Stimulated activated CD4-positive, alpha-beta T cell treated with anti-CD3 and anti-CD28 coated beads, Interleukin-12 subunit alpha, Interleukin-12 subunit beta, amount 100 ng/mL, for 24 hours (primary cell): ENCODE data around the gene RAP1GAP2.
"Not testable (repeated sequence)": the region's sequence is repeated elsewhere in the genome, so short reads cannot be mapped to it uniquely, and the experiment has no call there.

Experiments used
- DNase-seq, 2 experiments: peaks; one replicate each; pipeline ENCODE4 v3.0.0-alpha.2; 2020; ENCODE audit warnings: low read depth in 2 of 2

Gene RAP1GAP2

GRCh38 chr17:3022197-3022596, 226.0 kb downstream of the RAP1GAP2 start:
- no peak for DNase-seq

DNA sequence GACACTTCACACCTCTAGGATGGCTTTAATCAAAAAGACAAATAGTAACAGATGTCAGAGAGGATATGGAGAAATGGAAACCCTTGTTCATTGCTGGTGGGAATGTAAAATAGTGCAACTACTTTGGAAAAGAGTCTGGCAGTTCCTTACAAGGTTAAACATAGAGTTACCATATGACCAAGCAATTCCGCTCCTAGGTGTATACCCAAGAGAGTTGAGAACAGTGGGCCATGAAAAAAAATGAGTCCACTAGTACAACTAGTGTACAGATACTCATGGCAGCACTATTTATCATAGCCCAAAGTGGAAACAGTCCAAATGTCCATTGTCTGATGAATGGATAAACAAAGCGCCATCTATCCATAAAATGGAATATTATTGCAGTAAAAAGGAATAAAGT, 228.1 kb downstream of the RAP1GAP2 start:
- no peak for DNase-seq

- no peak for DNase-seq
Measured at GRCh38 chr17:3025421-3026124, 229.3 kb downstream of the RAP1GAP2 start.

DNA sequence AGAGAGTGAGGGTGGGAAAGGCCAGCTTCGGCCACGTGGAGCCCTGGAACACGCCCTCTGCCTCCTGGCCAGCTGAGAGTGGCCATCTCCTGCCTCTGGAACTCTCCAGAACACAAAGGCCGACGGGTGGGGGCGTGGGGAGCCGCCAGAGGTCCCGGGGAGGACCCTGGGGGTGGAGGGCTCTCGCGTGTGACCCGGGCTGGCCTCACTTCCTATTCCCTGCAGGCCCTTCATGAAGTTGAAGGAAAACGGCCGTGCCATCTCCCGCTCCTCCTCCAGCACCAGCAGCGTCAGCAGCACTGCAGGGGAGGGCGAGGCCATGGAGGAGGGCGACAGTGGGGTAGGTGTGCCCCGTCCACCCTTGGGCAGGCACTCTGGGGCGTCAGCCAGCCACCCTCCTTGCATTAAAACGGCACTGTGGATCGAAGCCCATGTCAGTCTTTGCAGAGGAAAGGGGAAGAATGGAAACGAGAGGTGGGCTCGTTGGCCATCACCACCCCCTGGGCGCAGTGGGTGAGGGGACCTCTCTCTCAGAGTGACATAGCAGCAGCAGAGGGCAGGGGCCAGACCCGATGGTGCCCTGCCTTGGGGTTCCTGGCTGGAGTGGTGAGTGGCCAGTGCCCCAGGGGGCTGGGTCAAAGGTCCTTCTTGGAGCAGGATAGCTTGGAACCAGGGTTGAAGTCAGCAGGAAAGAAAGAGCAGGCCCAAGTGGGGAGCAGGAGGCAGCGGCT, 230.1 kb downstream of the RAP1GAP2 start:
- no peak for DNase-seq

- DNase-seq = no peak
Measured at GRCh38 chr17:3026856-3027751, 230.9 kb downstream of the RAP1GAP2 start.

GRCh38 chr17:3027786-3028532, 231.7 kb downstream of the RAP1GAP2 start:
- no peak for DNase-seq

GRCh38 chr17:3029213-3029913, 233.1 kb downstream of the RAP1GAP2 start:
- DNase-seq = no peak

- no peak for DNase-seq
Measured at GRCh38 chr17:3030096-3030495, 233.9 kb downstream of the RAP1GAP2 start.

GRCh38 chr17:3030852-3031470, 234.7 kb downstream of the RAP1GAP2 start:
- DNase-seq = not testable (repeated sequence)

- no peak for DNase-seq
Measured at GRCh38 chr17:3032258-3033247, 236.3 kb downstream of the RAP1GAP2 start.

DNA sequence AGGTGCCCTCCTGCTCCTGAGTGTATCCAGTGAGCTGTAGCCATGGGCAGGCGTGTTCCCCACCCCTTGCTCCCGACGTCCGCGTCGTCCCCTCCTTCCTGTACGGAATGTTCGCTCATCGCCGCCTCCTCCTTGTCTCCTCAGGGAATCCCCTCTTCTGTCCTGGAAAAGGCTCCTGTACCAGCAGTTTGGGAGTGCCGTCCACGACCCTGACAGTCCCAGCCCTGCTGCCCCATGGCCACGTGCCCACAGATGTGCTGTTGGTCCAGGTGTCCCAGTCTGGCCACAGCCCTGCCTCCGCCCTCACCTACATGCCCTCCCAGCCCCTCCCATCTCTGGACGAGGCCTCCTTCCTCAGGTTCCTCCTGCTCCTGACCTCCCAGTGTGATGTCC, 237.0 kb downstream of the RAP1GAP2 start:
- DNase-seq = no peak

GRCh38 chr17:3033741-3034577, 237.7 kb downstream of the RAP1GAP2 start:
- no peak for DNase-seq

- DNase-seq = no peak
Measured at GRCh38 chr17:3034578-3034920, 238.3 kb downstream of the RAP1GAP2 start.

DNA sequence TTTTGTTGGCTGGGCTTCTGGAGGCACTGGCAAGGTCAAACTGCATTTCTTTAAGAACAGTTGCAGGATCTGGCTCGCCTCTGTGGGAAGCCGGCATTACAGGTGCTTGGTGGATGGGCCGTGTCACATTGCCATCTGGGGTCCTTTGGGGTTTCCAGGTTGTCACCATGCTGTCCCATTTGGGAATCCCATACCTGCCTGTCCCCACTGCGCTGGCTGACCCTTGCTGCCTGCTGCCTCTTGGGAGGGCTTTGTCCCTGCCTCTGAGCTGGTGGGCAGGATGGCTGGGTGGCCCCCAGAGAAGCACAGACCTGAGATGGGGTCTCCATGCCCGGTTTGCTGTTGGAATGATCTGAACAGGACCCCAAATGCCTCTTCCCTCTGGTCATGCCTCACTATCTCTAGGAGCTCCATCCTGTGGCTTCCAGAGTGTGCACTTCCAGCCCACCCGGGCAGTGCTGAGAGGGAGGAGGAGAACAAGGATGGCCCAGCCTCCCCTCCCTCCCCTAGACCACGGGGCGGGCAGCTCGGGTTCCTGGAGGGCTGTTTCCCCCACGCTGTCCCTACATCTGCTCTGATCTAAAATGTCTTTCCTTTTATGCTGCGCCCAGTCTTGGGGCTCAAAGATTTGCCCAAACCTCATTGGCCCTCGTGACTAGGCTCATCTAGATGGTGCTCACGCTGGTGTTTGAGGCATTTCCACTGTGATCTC, 239.2 kb downstream of the RAP1GAP2 start:
- no peak for DNase-seq

DNA sequence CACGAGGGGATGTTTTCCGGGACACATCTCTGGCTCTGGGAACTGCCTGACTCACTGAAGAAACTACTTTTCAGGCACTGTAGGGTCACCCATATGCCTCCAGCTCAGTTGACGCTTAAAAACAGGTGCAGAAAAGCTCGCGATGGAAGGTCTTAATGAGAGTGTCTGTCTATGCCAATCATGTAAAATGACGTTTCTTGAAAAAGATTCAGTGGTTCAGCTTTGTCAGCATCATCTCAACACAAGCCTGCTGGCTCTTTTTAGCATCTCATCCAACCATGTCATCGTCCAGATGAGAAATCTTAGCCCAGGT, 239.7 kb downstream of the RAP1GAP2 start:
- DNase-seq = no peak

DNA sequence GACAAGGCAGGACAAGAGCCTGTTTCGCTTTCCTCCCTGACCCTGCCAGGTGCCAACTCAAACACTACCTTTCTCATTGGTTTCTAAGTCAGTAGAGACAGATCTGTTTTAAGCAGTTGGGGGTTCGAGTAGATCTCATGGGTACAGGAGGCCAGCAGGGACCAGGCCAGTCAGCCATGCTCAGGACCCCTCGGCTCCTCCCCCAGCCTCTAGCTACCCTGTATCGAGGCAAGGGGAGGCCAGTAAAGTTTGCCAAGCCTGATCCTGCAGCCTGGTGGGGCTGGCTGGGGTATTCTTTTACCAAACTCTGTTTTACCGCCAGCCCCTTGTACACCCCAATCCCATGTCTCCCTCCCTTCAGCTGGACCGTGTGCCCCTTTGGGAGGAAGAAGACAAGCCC, 240.6 kb downstream of the RAP1GAP2 start:
- DNase-seq = no peak

- DNase-seq = no peak
Measured at GRCh38 chr17:3037259-3037658, 241.0 kb downstream of the RAP1GAP2 start.

DNA sequence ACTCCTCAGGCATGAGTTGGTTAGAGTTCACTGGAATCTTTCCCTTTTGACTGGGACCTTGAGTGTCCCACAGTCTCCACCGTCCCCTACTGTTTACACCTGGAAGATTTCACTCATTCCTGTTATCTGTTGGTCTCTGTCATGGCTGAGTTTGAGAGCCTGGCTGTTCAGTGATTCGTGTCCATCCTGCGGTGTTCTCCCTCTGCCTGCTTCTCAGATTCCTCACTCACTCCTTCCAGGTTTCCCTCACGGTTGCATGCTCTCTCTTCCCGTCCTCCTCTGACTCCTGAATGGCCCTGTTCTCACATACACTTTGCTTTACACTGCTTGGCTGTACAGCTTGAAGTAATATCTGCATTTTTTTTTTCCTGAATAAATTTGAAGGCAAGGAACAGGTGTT, 242.7 kb downstream of the RAP1GAP2 start:
- DNase-seq = no peak
